Measurements from ENCODE around the gene FBXW8.
A peak's percentile ranks its signal among the peaks of the same experiment; 100 is the strongest.

Gene FBXW8

DNA sequence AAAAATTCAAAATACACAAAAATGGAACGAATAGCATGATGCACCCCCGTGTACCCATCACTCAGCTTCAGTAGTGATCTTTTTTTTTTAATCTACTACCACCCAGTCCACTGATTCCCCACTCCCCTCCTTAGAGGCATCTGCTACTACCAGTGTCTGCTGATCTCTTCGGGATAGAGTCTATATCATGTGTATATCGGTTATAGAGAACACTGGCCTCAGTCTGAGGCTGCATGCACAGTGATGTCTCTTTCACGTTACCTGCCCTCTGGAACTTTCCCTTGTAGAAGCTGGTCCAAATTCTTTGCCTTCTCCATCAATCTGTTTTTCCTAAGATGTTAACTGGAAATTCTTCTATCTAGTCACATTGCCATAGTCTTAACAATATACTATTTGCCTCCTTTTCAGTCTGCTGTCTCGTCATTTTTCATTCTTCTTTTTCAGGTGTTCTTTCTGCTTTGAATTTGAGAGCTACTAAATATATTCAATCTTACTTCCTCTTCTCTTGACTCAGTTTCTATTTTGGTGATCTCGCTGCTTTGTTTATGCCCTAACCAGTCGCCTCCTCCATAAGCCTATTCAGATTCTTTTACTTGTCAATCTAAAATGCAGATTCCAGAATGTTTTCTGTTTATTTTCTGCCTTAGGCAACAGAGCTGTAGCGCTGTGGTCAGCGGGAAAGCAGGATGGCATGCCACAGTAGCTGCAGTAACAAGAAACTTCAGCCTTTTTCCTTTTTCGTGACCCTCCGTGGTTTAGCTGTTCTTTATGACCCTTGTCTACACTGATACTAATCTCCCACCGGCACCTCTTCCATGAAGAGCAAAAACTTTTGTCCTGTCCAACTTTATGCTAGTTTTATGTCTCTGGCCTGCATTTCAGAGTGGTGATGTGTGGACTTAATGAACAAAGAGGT lies 67.0 kb downstream of the FBXW8 start:
- H3K4me3 ChIP-seq (ENCODE audit: low read depth, low read length), result no peak overlapping the region
- H3K79me2 ChIP-seq (ENCODE audit: control insufficient read depth, insufficient read depth, low read length, unreplicated experiment), result no peaks in the 10 kb centered on the region
- H3K36me3 ChIP-seq (ENCODE audit: insufficient read depth, low read length), result 0 out of 2 replicates have a peak, but pooled peaks cover under 1% of the 10 kb centered on the region
- no peak overlapping the region for H3K27ac ChIP-seq (ENCODE audit: low read depth, low read length)
- H3K4me1 ChIP-seq (ENCODE audit: control insufficient read depth, insufficient read depth, low read length, unreplicated experiment), result peaks cover 14% of the 10 kb centered on the region
- no peaks in the 10 kb centered on the region for H3K27me3 ChIP-seq (ENCODE audit: insufficient read depth, low read length)
- H2AFZ ChIP-seq (ENCODE audit: low read length, unreplicated experiment), result no peak overlapping the region

DNA sequence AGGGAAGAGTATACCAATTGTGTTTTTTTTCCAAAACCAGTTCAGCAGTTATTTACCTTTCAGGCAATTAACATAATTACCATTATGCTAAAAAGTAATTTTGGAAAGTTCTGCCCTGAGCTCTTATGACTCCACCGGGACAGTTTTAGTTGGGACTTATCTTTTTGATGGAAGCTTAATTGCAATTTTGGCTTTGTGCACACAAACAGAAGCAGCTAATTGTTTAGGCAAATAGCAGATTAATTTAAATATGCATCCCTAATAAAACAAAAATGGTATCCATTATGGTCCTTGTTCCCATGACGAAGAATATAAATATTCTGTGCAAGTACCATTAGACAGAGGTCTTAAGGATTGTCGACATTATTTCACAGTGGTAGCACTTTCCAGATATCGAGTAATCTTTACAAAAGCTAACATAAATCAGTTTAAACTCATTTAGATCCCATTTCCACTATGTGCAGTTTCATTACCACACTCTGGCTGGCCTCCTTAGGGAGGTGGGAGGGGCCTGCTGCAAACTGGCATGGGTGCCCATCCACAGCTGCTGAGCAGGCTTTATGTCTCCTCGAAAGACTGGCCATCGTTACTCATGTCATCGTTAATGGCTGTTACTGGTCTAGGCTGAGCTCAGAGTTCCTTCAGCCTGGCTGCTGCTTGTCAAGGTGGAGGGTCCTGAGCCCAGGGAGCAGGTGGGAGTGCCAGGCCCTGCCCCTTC lies 68.2 kb downstream of the FBXW8 start:
- H3K27ac ChIP-seq (ENCODE audit: low read depth, low read length), result no peak overlapping the region
- H2AFZ ChIP-seq (ENCODE audit: low read length, unreplicated experiment), result no peak overlapping the region
- peaks cover 19% of the 10 kb centered on the region for H3K4me1 ChIP-seq (ENCODE audit: control insufficient read depth, insufficient read depth, low read length, unreplicated experiment)
- no peaks in the 10 kb centered on the region for H3K79me2 ChIP-seq (ENCODE audit: control insufficient read depth, insufficient read depth, low read length, unreplicated experiment)
- no peak overlapping the region for H3K4me3 ChIP-seq (ENCODE audit: low read depth, low read length)
- no peaks in the 10 kb centered on the region for H3K27me3 ChIP-seq (ENCODE audit: insufficient read depth, low read length)
- no peaks in the 10 kb centered on the region for H3K36me3 ChIP-seq (ENCODE audit: insufficient read depth, low read length)

DNA sequence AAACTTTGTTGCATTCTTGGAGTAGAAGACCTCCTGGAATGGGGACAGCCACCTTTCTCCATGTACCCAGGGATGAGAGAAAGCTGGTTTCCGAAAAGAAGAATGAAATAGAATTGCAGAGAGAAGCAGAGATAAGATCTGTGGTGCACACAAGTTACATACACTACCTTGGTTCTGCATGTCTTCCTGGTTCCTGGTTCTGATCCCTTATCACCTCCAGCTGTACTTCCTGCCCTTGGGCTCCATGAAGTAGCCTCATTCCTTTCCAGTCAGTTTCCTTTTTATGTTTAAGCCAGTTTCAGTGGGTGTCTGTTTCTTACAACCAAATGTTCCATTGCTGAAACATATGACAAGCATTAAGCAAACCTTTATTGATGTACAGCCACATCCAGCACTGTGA lies 69.3 kb downstream of the FBXW8 start:
- no peaks in the 10 kb centered on the region for H3K36me3 ChIP-seq (ENCODE audit: insufficient read depth, low read length)
- no peak overlapping the region for H3K4me3 ChIP-seq (ENCODE audit: low read depth, low read length)
- no peaks in the 10 kb centered on the region for H3K79me2 ChIP-seq (ENCODE audit: control insufficient read depth, insufficient read depth, low read length, unreplicated experiment)
- peaks cover 19% of the 10 kb centered on the region for H3K4me1 ChIP-seq (ENCODE audit: control insufficient read depth, insufficient read depth, low read length, unreplicated experiment)
- H2AFZ ChIP-seq (ENCODE audit: low read length, unreplicated experiment), result no peak overlapping the region
- no peaks in the 10 kb centered on the region for H3K27me3 ChIP-seq (ENCODE audit: insufficient read depth, low read length)
- H3K27ac ChIP-seq (ENCODE audit: low read depth, low read length), result no peak overlapping the region

DNA sequence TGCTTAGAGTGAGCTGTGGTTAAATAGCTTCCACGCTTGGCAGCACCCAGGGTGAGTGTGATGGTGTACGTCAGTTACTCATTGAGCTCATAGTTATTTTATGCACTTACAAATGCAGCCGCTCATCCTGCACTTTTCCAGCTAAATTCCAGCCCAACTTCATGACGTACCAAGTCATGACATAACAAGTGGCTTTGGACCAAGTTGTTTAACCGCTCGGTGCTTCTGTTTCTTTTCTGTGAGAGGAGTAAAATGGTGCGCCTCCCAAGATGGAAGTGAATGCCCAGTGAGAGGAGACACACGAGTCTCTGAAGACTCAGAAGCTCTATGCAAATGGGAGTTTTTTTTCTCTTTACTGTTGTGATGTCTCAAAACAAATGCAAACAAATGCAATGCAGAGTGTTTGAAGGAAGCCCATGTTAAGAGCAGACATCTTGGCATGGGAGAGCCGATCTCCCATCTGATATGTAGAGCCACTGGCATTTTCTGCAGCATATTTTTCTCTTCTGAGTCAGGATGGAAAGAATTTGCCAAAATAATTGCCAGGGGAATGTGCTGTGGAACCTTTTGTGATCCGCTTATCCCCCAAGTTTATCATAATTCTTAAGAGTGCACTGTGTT lies 72.2 kb downstream of the FBXW8 start:
- H3K4me3 ChIP-seq (ENCODE audit: low read depth, low read length), result 0 out of 2 replicates have a peak overlapping the region, but pooled peaks have one; percentile 19
- no peak overlapping the region for H3K27ac ChIP-seq (ENCODE audit: low read depth, low read length)
- no peaks in the 10 kb centered on the region for H3K27me3 ChIP-seq (ENCODE audit: insufficient read depth, low read length)
- H3K4me1 ChIP-seq (ENCODE audit: control insufficient read depth, insufficient read depth, low read length, unreplicated experiment), result peaks cover 14% of the 10 kb centered on the region
- H3K36me3 ChIP-seq (ENCODE audit: insufficient read depth, low read length), result no peaks in the 10 kb centered on the region
- no peak overlapping the region for H2AFZ ChIP-seq (ENCODE audit: low read length, unreplicated experiment)
- no peaks in the 10 kb centered on the region for H3K79me2 ChIP-seq (ENCODE audit: control insufficient read depth, insufficient read depth, low read length, unreplicated experiment)

DNA sequence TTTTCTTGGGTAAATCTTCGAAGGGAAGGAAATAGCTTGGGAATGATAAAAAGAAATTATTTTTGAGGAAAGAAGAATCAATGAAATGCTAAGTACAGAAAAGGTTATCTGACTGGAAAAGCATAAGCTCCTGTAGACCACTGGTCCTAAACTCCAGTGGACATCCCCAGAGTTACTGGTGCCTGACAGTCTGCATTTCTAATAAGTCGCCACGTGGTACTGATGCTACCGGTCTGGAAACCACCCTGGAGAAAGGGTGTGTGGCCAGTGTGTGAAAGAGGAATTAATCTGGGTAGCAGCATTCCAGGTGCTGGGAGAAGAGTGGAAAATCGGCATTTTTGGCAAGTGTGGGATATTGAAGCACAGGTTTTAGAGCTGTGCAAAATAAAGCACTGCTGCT lies 73.3 kb downstream of the FBXW8 start:
- Histone ChIP-seq H3K36me3 (ENCODE audit: insufficient read depth, low read length) (no peaks in the 10 kb centered on the region; the same call in 1 of the 2 replicates), H3K79me2 (ENCODE audit: control insufficient read depth, insufficient read depth, low read length, unreplicated experiment) (no peaks in the 10 kb centered on the region)

DNA sequence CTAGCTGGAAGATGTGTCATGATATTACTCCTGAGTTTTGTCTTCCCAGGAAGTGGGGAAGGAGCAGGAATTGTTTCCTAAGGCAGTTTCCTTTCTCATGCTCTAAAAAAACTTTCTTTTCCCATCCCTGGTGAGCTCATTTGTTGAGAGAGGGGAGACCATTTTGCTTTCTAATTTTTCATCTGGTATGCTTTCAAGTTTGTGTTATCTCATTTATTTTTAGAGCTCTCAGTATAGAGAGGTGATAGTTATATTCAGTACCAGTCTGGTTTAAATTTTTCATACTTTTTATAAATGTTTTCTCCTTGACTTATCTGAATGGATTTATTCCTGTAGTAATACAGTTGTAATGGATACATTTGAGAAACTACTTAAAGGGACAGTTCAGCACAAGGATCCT lies 79.6 kb downstream of the FBXW8 start:
- no peaks in the 10 kb centered on the region; the same call in 1 of the 2 replicates for H3K36me3 ChIP-seq (ENCODE audit: insufficient read depth, low read length)
- no peak overlapping the region for H2AFZ ChIP-seq (ENCODE audit: low read length, unreplicated experiment)
- H3K4me3 ChIP-seq (ENCODE audit: low read depth, low read length), result no peak overlapping the region
- no peaks in the 10 kb centered on the region for H3K27me3 ChIP-seq (ENCODE audit: insufficient read depth, low read length)
- no peaks in the 10 kb centered on the region for H3K79me2 ChIP-seq (ENCODE audit: control insufficient read depth, insufficient read depth, low read length, unreplicated experiment)
- no peak overlapping the region for H3K27ac ChIP-seq (ENCODE audit: low read depth, low read length)
- H3K4me1 ChIP-seq (ENCODE audit: control insufficient read depth, insufficient read depth, low read length, unreplicated experiment), result no peaks in the 10 kb centered on the region

More for the DNA sequence above, 73.3 kb downstream of the FBXW8 start:
- Histone ChIP-seq H2AFZ (ENCODE audit: low read length, unreplicated experiment) (no peak overlapping the region), H3K27me3 (ENCODE audit: insufficient read depth, low read length) (no peaks in the 10 kb centered on the region), H3K27ac (ENCODE audit: low read depth, low read length) (no peak overlapping the region), H3K4me1 (ENCODE audit: control insufficient read depth, insufficient read depth, low read length, unreplicated experiment) (peaks cover 13% of the 10 kb centered on the region), H3K4me3 (ENCODE audit: low read depth, low read length) (no peak overlapping the region)

DNA sequence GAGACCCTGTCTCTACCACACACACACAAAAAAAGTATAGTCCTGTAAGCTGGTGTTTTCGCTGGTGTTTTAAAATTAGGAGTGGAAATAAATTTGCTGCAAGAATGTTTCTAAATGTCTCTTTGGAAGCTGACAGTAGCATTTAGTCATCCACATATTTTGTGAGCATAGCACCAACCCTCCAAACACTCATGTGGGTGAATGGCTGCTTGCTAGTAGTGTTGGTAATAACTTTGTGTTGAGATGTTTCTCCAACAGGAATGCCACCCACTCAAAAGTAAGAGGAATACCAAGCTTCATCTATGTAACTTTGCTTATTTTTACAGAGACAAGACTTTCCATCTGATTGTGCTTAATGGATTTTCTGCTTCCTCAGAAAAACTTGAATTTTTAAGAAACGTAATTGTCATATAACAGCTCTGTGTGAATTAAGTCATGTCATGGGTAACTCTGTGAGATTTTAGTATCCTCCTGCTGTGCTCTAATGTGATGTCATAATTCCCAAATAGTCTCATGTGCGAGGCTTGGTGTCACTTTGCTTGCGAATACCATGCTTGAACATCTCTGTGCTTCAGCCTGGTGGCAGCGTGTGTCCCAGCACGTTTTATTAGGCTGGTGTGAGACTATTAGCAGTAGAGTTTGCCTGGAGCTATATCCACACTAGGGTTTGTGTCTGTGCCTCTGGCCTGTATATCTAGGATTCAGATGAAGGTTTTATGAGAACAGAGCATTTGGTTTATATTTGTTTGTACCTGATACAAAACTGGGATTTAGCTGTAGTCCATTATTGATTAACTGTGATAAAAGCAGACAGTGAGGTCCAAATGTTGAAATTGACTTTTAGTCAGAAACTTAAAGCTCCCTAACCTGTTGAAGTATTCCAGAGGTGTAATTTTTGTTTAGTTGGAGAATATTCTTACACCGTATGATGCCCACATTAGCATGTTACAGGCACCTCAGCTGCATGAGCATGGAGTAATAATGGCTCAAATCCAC lies 80.5 kb downstream of the FBXW8 start:
- no peak overlapping the region for H2AFZ ChIP-seq (ENCODE audit: low read length, unreplicated experiment)
- no peaks in the 10 kb centered on the region for H3K4me1 ChIP-seq (ENCODE audit: control insufficient read depth, insufficient read depth, low read length, unreplicated experiment)

DNA sequence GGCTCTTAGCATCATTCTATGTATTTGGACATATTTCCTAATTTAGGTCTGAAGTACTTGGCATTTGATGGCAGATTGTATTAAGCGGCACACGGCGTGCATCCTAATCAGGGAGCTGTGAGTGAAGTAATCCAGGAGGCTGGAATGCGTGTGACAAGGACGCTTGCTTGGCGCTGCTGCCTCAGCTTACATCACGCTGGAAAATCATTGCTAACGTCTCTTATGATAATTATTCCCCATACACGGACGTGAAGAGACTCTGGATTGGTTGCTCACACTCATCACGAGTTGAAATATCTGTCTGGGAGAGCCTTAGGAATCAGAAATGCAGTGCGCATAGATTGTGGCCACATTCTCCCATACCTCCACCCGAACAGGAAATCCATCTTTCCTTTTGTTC lies 85.3 kb downstream of the FBXW8 start:
- no peaks in the 10 kb centered on the region for H3K4me1 ChIP-seq (ENCODE audit: control insufficient read depth, insufficient read depth, low read length, unreplicated experiment)
- peaks cover 4% of the 10 kb centered on the region; the same call in 1 of the 2 replicates for H3K36me3 ChIP-seq (ENCODE audit: insufficient read depth, low read length)
- no peaks in the 10 kb centered on the region for H3K27me3 ChIP-seq (ENCODE audit: insufficient read depth, low read length)
- H3K79me2 ChIP-seq (ENCODE audit: control insufficient read depth, insufficient read depth, low read length, unreplicated experiment), result no peaks in the 10 kb centered on the region
- H3K27ac ChIP-seq (ENCODE audit: low read depth, low read length), result no peak overlapping the region
- no peak overlapping the region for H2AFZ ChIP-seq (ENCODE audit: low read length, unreplicated experiment)
- H3K4me3 ChIP-seq (ENCODE audit: low read depth, low read length), result no peak overlapping the region; the same call in 1 of the 2 replicates

More for the DNA sequence above, 80.5 kb downstream of the FBXW8 start:
- Histone ChIP-seq H3K4me3 (ENCODE audit: low read depth, low read length) (no peak overlapping the region), H3K27me3 (ENCODE audit: insufficient read depth, low read length) (no peaks in the 10 kb centered on the region), H3K36me3 (ENCODE audit: insufficient read depth, low read length) (no peaks in the 10 kb centered on the region; the same call in 1 of the 2 replicates), H3K27ac (ENCODE audit: low read depth, low read length) (no peak overlapping the region), H3K79me2 (ENCODE audit: control insufficient read depth, insufficient read depth, low read length, unreplicated experiment) (no peaks in the 10 kb centered on the region)

DNA sequence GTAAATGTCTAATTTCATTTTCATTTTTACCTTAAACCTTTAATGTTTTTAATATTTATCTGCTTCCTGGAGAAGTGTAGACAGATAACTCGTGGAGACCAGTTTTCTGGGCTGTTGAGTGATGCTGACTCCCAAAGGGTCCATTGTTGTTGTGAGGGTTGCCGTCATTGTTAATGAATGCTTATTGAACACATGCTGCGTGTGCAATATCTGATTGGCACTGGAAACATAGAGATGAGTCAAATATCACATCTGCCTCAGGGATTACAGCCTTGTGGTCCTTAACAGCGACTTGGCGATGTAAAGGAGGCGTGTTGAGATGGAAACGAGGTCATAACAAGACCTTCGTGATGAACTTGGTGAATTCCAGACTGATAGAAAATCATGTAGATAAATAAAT lies 85.9 kb downstream of the FBXW8 start:
- Histone ChIP-seq H3K79me2 (ENCODE audit: control insufficient read depth, insufficient read depth, low read length, unreplicated experiment) (no peaks in the 10 kb centered on the region), H3K4me3 (ENCODE audit: low read depth, low read length) (no peak overlapping the region; the same call in 1 of the 2 replicates), H3K36me3 (ENCODE audit: insufficient read depth, low read length) (peaks cover 4% of the 10 kb centered on the region; the same call in 1 of the 2 replicates), H2AFZ (ENCODE audit: low read length, unreplicated experiment) (no peak overlapping the region), H3K27ac (ENCODE audit: low read depth, low read length) (no peak overlapping the region), H3K4me1 (ENCODE audit: control insufficient read depth, insufficient read depth, low read length, unreplicated experiment) (no peaks in the 10 kb centered on the region), H3K27me3 (ENCODE audit: insufficient read depth, low read length) (no peaks in the 10 kb centered on the region)
